B cell (primary cell): ENCODE results near the gene KIAA0825. TPM values are rescaled to one million over a fixed set of nuclear protein-coding genes. Genes with fewer than 3 reads are reported as not detected.

ENCODE experiments used
- ATAC-seq: fragments of 200-7000 bp; cut with Tn5 transposase; one replicate; pipeline ENCODE4 v1.10.0; 2021; ENCODE audit warnings: low read depth, mild to moderate bottlenecking, moderate number of reproducible peaks, moderate library complexity
- CTCF ChIA-PET: fragments of 350-600 bp; sonication (Branson Sonifier 250); formaldehyde crosslinking; loops from one replicate; lab custom pipeline; 2021; ENCODE audit warnings: antibody characterized with exemption, inconsistent platforms; lab: Charles Lee
- POLR2A ChIA-PET: fragments of 350-600 bp; sonication (Branson Sonifier 250); formaldehyde crosslinking; loops from one replicate; lab custom pipeline; 2021; ENCODE audit warnings: antibody characterized with exemption; lab: Charles Lee
- DNase-seq: peaks from one replicate; pipeline ENCODE4 v3.0.0; 2013
- H2AFZ ChIP-seq: 2 replicates; pipeline ENCODE4 v1.6.1; 2012; ENCODE audit warnings: mild to moderate bottlenecking, low read depth, low read length; ENCODE audit not compliant: insufficient read depth, poor library complexity, severe bottlenecking
- H3K27ac ChIP-seq, 2 donors: 1 replicate in 1 of 2; 2 replicates in 1 of 2; pipeline ENCODE4 v1.5.1; 2012 to 2013; ENCODE audit warnings: low read length in 2 of 2, mild to moderate bottlenecking in 2 of 2, moderate library complexity in 1 of 2
- H3K27me3 ChIP-seq, 4 experiments: fragments of 200-600 bp in 1 of 4; sonication (generic) in 1 of 4; replicated peaks in 1 of 4; 1 replicate in 2 of 4; 2 replicates in 2 of 4; pipeline versions ENCODE4 v1.6.1 to v1.7.0; 2013 to 2016; ENCODE audit warnings: low read length in 3 of 4, mild to moderate bottlenecking in 2 of 4, mixed read lengths in 1 of 4, moderate library complexity in 1 of 4; ENCODE audit not compliant: insufficient read depth in 4 of 4, control insufficient read depth in 3 of 4; ENCODE audit errors: control extremely low read depth in 1 of 4
- H3K36me3 ChIP-seq, 2 experiments: replicated peaks in 1 of 2; 1 replicate in 1 of 2; 2 replicates in 1 of 2; pipeline versions ENCODE4 v1.6.1 to v1.7.1; 2013; ENCODE audit warnings: low read length in 1 of 2; ENCODE audit not compliant: insufficient read depth in 2 of 2, control insufficient read depth in 1 of 2; ENCODE audit errors: control extremely low read depth in 1 of 2, extremely low read depth in 1 of 2
- H3K4me1 ChIP-seq, 2 donors: fragments of 200-600 bp in 1 of 2; sonication (generic) in 1 of 2; 1 replicate in 1 of 2; 2 replicates in 1 of 2; pipeline versions ENCODE4 v1.5.1 to v1.6.1; 2013 to 2017; ENCODE audit warnings: low read length in 2 of 2; ENCODE audit not compliant: control insufficient read depth in 2 of 2, insufficient read depth in 2 of 2
- H3K4me2 ChIP-seq: replicated peaks from 2 replicates; pipeline ENCODE3; 2012; ENCODE audit warnings: mild to moderate bottlenecking, low read depth, low read length; ENCODE audit not compliant: poor library complexity, severe bottlenecking
- H3K4me3 ChIP-seq, 5 experiments: fragments of 200-600 bp in 1 of 5; sonication (generic) in 1 of 5; 1 replicate in 3 of 5; 2 replicates in 2 of 5; pipeline versions ENCODE4 v1.5.1 to v1.7.0; 2011 to 2016; ENCODE audit warnings: low read length in 4 of 5, mild to moderate bottlenecking in 4 of 5, low read depth in 2 of 5, control low read depth in 1 of 5, moderate library complexity in 1 of 5; ENCODE audit not compliant: insufficient read depth in 1 of 5; ENCODE audit errors: control extremely low read depth in 1 of 5, extremely low read depth in 1 of 5
- H3K79me2 ChIP-seq: fragments of 200-600 bp; sonication (generic); one replicate; pipeline ENCODE4 v1.6.0; 2016; ENCODE audit warnings: low read length; ENCODE audit not compliant: control insufficient read depth, insufficient read depth
- H3K9ac ChIP-seq: fragments of 200-600 bp; sonication (generic); 2 replicates; pipeline ENCODE4 v1.6.1; 2017; ENCODE audit warnings: mild to moderate bottlenecking, low read length, moderate library complexity
- H3K9me3 ChIP-seq, 3 donors: one replicate each; pipeline versions ENCODE4 v1.6.1 to v1.7.1; 2013; ENCODE audit warnings: low read length in 2 of 3; ENCODE audit not compliant: control insufficient read depth in 2 of 3, insufficient read depth in 1 of 3; ENCODE audit errors: control extremely low read depth in 1 of 3
- H4K20me1 ChIP-seq: 2 replicates; pipeline ENCODE4 v1.6.0; 2012; ENCODE audit warnings: mild to moderate bottlenecking, low read length; ENCODE audit not compliant: insufficient read depth, control insufficient read depth, poor library complexity, severe bottlenecking
- H3K27ac Mint-ChIP-seq: one replicate; pipeline ENCODE4 v1.8.0; 2021; ENCODE audit warnings: mixed read lengths
- H3K27me3 Mint-ChIP-seq: one replicate; pipeline ENCODE4 v1.8.0; 2021; ENCODE audit warnings: mixed read lengths
- H3K4me1 Mint-ChIP-seq: one replicate; pipeline ENCODE4 v1.8.0; 2021; ENCODE audit warnings: mixed read lengths
- H3K4me3 Mint-ChIP-seq: one replicate; pipeline ENCODE4 v1.8.0; 2021; ENCODE audit warnings: mixed read lengths
- H3K9me3 Mint-ChIP-seq: one replicate; pipeline ENCODE4 v1.8.0; 2022; ENCODE audit warnings: mixed read lengths; ENCODE audit not compliant: insufficient read depth
- EZH2 ChIP-seq: IDR thresholded peaks from 2 replicates; pipeline ENCODE4 v1.6.1; 2012; ENCODE audit warnings: borderline replicate concordance, low read depth, mild to moderate bottlenecking, moderate library complexity, low read length; ENCODE audit not compliant: insufficient read depth, poor library complexity, severe bottlenecking
- WGBS: methylation state at CpG from one replicate; pipeline ENCODE4 v1.1.5; 2013; ENCODE audit warnings: missing lambda C conversion rate; ENCODE audit not compliant: insufficient coverage; 5-methylcytosine and 5-hydroxymethylcytosine counted together
- intact Hi-C: fragments of 100-400 bp; cut with micrococcal nuclease; formaldehyde crosslinking; loops from one replicate; pipeline ENCODE4 v1.10.0; 2022
- polyA plus RNA-seq: library from polyadenylated mRNA; depleted of rRNA; stranded (reverse); fragments of >200 nt; gene quantifications from 2 replicates; pipeline ENCODE4 v1.2.3, GENCODE V29; 2012
- total RNA-seq, 2 donors: library from RNA; stranded (reverse); fragments of 120-200 nt in 1 of 2; gene quantifications; 1 replicate in 1 of 2; 2 replicates in 1 of 2; pipeline versions ENCODE4 v1.2.3 to v1.2.4, GENCODE V29; 2013 to 2022
- TF ChIP-seq, protein P1 (sequence below): fragments of 200-600 bp; IDR thresholded peaks from one replicate; pipeline ENCODE4 v1.8.0; 2022; ENCODE audit warnings: antibody characterized with exemption, mild to moderate bottlenecking

The KIAA0825 gene
- total and polyA plus RNA-seq, 2 donors (not counting 1 experiment from before 2014, with no cell fraction given), result 0.43 to 2.7 TPM

DNA sequence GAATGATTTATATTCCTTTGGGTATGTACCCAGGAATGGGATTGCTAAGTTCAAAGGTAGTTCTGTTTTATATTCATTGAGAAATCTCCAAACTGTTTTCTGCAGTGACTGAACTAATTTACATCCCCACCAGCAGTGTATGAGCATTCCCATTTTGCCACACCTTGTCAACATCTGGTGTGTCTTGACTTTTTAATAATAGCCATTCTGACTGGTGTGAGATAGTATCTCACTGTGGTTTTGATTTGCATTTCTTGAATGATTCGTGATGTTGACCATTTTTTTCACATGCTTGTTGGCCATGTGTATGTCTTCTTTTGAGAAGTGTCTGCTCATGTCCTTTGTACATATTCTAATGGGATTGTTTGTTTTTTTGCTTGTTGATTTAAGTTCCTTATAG lies 421.5 kb downstream of the KIAA0825 start:
- Histone ChIP-seq H3K79me2 (no peaks in the 10 kb centered on the region), H4K20me1 (no peaks in the 10 kb centered on the region), H3K9ac (no peak overlapping the region), H3K9me3 (no peaks in the 10 kb centered on the region), H2AFZ (no peak overlapping the region), H3K36me3 (no peaks in the 10 kb centered on the region), H3K4me3 (no peak overlapping the region), H3K27me3 (no peaks in the 10 kb centered on the region), H3K4me2 (no peak overlapping the region), H3K27ac (no peak overlapping the region), H3K4me1 (no peaks in the 10 kb centered on the region)
- Mint-ChIP-seq H3K27ac (no peak overlapping the region), H3K4me3 (no peak overlapping the region), H3K4me1 (no peaks in the 10 kb centered on the region), H3K9me3 (no peaks in the 10 kb centered on the region), H3K27me3 (peaks cover 12% of the 10 kb centered on the region)
- TF ChIP-seq, protein P1, sequence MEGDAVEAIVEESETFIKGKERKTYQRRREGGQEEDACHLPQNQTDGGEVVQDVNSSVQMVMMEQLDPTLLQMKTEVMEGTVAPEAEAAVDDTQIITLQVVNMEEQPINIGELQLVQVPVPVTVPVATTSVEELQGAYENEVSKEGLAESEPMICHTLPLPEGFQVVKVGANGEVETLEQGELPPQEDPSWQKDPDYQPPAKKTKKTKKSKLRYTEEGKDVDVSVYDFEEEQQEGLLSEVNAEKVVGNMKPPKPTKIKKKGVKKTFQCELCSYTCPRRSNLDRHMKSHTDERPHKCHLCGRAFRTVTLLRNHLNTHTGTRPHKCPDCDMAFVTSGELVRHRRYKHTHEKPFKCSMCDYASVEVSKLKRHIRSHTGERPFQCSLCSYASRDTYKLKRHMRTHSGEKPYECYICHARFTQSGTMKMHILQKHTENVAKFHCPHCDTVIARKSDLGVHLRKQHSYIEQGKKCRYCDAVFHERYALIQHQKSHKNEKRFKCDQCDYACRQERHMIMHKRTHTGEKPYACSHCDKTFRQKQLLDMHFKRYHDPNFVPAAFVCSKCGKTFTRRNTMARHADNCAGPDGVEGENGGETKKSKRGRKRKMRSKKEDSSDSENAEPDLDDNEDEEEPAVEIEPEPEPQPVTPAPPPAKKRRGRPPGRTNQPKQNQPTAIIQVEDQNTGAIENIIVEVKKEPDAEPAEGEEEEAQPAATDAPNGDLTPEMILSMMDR, result no peak
- TF ChIP-seq EZH2, result no peak
- ATAC-seq (no peak), DNase-seq (no peak)
- intact Hi-C loops, result no loop called here
- POLR2A ChIA-PET, result no interaction called here
- no CpG with 5 or more reads among the region's 1 CpG for WGBS
- CTCF ChIA-PET, result no interaction called here

DNA sequence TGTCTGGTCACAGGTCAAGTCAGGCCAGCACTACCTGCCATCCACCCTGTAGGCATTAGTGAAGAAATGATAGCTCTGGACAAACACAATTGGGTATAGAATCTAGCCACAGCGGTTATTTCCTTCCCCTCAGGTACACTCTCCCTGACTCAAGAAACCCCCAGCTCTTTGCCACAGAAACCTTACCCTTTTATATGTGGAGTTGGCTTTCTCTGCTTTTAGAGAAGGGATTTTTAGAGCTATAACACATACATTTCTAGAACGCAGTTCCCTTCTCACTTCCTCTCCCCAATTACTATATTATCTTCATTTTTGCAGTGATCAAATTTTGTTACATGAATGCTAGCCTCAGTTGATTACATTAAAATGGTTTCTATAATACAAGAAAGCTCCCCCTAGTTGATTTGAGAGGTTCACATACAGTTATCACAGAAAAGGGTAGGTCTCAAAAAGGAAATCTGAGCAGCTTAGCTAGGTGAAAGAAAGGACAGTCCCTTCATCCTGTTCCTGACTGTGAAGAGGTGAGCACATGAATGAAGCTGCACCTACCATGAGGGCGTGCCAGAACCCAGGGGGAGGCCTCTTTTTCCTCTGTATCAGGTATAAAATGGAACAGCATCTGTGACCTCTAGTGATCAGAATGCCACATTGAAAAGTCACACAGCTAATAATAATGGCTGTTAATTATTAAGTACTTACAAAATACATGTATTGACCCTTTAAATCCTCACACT lies 425.6 kb downstream of the KIAA0825 start:
- WGBS, result no CpG with 5 or more reads among the region's 3 CpGs
- TF ChIP-seq EZH2, result no peak
- TF ChIP-seq, protein P1, result no peak
- H3K36me3 ChIP-seq, result no peaks in the 10 kb centered on the region

More for the DNA sequence above, 425.6 kb downstream of the KIAA0825 start:
- ATAC-seq (no peak), DNase-seq (no peak)
- peaks cover 4% of the 10 kb centered on the region for H3K27me3 Mint-ChIP-seq
- H3K27me3 ChIP-seq, result no peaks in the 10 kb centered on the region
- no peak overlapping the region for H2AFZ ChIP-seq
- no peaks in the 10 kb centered on the region for H3K9me3 Mint-ChIP-seq
- H3K4me3 Mint-ChIP-seq, result no peak overlapping the region
- no peaks in the 10 kb centered on the region for H4K20me1 ChIP-seq
- no peaks in the 10 kb centered on the region for H3K79me2 ChIP-seq
- ChIA-PET CTCF (no interaction called here), POLR2A (no interaction called here)
- H3K9ac ChIP-seq, result no peak overlapping the region
- H3K4me3 ChIP-seq, result no peak overlapping the region
- H3K27ac Mint-ChIP-seq, result no peak overlapping the region
- intact Hi-C loops, result no loop called here
- H3K4me2 ChIP-seq, result no peak overlapping the region
- H3K4me1 ChIP-seq, result no peaks in the 10 kb centered on the region
- H3K9me3 ChIP-seq, result peaks cover 0 to 3% (median 0%) of the 10 kb centered on the region in 3 donors
- no peaks in the 10 kb centered on the region for H3K4me1 Mint-ChIP-seq
- H3K27ac ChIP-seq, result no peak overlapping the region
